ENCODE data around the gene TMEM123.

- TF ChIP-seq, protein P1, sequence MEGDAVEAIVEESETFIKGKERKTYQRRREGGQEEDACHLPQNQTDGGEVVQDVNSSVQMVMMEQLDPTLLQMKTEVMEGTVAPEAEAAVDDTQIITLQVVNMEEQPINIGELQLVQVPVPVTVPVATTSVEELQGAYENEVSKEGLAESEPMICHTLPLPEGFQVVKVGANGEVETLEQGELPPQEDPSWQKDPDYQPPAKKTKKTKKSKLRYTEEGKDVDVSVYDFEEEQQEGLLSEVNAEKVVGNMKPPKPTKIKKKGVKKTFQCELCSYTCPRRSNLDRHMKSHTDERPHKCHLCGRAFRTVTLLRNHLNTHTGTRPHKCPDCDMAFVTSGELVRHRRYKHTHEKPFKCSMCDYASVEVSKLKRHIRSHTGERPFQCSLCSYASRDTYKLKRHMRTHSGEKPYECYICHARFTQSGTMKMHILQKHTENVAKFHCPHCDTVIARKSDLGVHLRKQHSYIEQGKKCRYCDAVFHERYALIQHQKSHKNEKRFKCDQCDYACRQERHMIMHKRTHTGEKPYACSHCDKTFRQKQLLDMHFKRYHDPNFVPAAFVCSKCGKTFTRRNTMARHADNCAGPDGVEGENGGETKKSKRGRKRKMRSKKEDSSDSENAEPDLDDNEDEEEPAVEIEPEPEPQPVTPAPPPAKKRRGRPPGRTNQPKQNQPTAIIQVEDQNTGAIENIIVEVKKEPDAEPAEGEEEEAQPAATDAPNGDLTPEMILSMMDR (IDR thresholded peaks at IDR 0.05): no peak
- no peak for TF ChIP-seq EZH2 (IDR thresholded peaks at IDR 0.05; ENCODE audit: borderline replicate concordance, insufficient read depth, low read depth, low read length, poor library complexity, severe bottlenecking)
These were observed 14.6 kb upstream of the TMEM123 start for GRCh38 chr11:102467080-102467708.

Data from B cell (primary cell).